ENCODE results near the gene ARPC2.

The ARPC2 gene

DNA sequence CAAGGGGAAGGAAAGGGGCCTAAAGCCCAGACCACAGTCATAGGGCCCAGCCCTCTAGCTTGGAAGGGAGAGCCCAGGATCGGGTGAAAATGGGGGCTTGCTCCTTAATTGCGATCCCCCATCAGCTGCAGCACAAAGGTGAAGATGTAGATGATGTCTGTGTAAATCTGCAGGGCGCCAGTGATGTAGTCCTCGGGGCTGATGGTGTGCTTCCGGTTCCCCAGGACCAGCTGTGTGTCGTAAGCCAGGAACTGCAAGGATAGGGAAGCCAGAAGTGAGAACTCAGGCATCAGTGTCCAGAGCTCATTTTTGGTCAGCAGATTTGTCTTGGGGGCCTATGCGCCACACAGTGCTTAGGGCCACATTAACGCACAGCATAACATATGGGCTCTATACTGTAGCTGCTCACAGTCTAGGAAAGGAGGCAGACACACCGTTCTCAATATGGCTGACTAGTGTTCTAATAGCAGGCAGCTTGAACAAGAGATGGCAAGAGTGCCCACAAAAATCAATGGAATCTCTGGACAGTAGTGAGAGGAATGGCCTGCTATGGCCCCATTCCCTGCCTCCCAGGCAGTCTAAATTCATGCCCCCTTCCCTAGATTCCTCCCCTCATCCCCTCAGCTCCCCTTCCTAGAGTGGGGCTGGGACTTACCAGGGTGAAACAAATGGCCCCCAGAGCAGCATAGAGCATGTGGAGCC, 58.5 kb downstream of the ARPC2 start:
- H3K27me3 ChIP-seq, result no peaks in the 10 kb centered on the region
- peaks cover 0 to 60% (median 33%) of the 10 kb centered on the region in 4 donors for H3K4me1 ChIP-seq
- DNase-seq, result no peak
- H3K4me3 ChIP-seq, result no peak overlapping the region
- H3K27ac ChIP-seq, result peak overlapping the region; percentile 78 to 99
- peaks cover 69 to 71% (median 70%) of the 10 kb centered on the region in 3 donors for H3K36me3 ChIP-seq
- intact Hi-C loops (cut with DNase I; ENCODE audit: low total_unique reads), result no loop called here
- H3K9me3 ChIP-seq, result no peaks in the 10 kb centered on the region
- TF ChIP-seq, protein P1, sequence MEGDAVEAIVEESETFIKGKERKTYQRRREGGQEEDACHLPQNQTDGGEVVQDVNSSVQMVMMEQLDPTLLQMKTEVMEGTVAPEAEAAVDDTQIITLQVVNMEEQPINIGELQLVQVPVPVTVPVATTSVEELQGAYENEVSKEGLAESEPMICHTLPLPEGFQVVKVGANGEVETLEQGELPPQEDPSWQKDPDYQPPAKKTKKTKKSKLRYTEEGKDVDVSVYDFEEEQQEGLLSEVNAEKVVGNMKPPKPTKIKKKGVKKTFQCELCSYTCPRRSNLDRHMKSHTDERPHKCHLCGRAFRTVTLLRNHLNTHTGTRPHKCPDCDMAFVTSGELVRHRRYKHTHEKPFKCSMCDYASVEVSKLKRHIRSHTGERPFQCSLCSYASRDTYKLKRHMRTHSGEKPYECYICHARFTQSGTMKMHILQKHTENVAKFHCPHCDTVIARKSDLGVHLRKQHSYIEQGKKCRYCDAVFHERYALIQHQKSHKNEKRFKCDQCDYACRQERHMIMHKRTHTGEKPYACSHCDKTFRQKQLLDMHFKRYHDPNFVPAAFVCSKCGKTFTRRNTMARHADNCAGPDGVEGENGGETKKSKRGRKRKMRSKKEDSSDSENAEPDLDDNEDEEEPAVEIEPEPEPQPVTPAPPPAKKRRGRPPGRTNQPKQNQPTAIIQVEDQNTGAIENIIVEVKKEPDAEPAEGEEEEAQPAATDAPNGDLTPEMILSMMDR (IDR thresholded peaks at IDR 0.05), result no peak

DNA sequence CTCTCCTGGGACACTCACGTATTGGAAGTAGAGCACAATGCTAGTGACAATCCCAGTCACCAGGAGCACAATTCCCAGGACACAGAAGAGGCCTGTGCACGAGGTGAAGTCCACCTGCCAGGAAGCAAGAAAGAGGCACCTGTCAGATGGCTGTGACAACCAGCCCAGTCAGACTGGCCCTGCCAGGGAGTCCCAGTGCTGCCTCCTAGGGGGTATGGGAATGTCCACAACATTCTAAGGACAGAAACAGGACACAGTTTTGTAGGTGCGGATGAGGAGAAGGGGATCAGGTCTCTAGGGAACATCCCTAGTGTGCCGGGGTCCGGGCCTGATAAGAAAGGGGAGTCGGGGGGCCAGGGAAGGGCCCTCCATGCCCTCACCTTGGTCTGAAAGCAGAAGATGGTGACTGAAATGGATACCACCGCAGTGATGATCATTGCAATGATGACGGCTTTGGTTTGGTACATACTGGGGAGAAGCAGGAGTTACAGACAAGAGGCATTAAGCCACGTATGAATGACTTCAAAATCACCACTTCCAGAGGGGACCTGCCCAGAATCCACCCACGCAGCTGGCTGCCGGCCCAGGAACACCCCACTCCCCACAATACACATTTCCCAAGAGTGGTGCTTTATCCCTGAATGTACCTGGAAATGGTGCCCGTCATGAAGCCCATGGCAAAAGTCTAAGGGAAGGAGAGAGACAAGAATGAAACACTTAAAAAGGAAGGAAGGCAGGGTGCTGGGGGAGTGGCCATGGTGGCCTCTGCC, 60.2 kb downstream of the ARPC2 start:
- no peak for DNase-seq
- Histone ChIP-seq H3K4me1 (peaks cover 0 to 61% (median 30%) of the 10 kb centered on the region in 4 donors), H3K27me3 (no peaks in the 10 kb centered on the region), H3K4me3 (no peak overlapping the region), H3K36me3 (peaks cover 83 to 86% (median 84%) of the 10 kb centered on the region in 3 donors), H3K9me3 (no peaks in the 10 kb centered on the region), H3K27ac (peak overlapping the region; percentile 51 to 99)
- intact Hi-C loops (cut with DNase I; ENCODE audit: low total_unique reads), result no loop called here
- TF ChIP-seq, protein P1 (IDR thresholded peaks at IDR 0.05), result no peak

DNA sequence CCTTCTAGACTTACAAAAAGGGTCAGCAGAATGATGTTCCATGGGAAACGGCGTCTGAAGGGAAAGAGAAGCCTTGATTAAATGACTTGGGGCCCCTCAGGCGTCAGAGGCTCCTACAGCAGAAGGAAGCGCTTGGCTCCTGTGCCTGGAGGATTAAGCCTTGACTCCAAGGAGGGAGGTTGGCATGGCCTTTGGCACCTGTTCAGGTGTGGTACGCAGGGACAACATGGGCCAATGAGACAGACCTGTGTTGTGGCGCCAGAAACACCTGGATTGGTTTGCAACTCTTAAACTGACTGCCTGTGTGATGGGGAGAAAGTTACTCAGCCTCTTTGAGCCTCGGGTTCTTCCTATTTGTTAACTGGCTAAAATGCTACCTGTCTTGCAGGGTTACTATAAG, 60.9 kb downstream of the ARPC2 start:
- DNase-seq, result no peak
- intact Hi-C loops (cut with DNase I; ENCODE audit: low total_unique reads), result no loop called here
- TF ChIP-seq, protein P1 (IDR thresholded peaks at IDR 0.05), result no peak
- H3K36me3 ChIP-seq, result peaks cover 83 to 86% (median 84%) of the 10 kb centered on the region in 3 donors
- no peaks in the 10 kb centered on the region for H3K9me3 ChIP-seq
- peaks cover 0 to 63% (median 32%) of the 10 kb centered on the region in 4 donors for H3K4me1 ChIP-seq
- H3K27me3 ChIP-seq, result no peaks in the 10 kb centered on the region
- no peak overlapping the region for H3K4me3 ChIP-seq
- peak overlapping the region; percentile 51 to 99 for H3K27ac ChIP-seq

DNA sequence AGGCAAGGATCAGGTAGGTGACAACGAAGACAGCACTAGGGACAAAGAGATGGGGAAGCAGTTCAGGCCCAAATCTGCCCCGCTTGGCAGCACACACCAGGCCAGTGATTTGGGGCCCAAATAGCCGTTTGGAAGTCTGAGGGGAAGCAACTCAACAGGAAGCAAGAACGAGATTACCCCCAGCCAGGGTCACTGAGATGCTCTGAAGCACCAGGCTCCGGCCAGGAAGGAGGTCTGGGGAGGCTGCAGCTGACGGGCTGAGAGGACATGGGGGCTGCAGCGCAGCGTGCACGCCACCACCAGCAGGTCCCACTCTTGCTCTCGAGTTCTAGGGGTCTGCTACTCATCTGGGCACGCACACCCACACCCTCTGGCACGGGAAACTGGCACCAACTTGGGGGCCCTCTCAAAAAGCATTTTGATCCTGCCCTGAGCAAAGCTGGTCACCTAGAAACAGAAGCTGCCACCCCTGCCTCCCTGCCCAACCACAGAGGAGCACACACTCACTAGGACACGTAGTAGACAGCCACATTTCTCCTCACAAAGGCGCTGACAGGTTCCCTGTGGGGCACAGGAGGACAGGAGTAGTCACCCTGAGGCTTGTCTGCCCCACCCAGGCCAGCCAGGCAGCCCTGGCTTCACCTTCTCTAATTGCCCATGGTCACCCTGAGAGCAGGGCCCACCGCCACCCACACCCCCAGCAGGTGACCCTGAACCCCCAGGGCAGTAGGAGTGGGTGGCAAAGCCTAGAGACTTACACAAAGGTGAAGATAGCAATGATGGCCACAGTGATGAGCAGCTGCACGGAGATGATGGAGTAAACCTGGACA, 61.8 kb downstream of the ARPC2 start:
- intact Hi-C loops (cut with DNase I; ENCODE audit: low total_unique reads), result no loop called here
- no peak for DNase-seq
- no peaks in the 10 kb centered on the region for H3K9me3 ChIP-seq
- H3K4me3 ChIP-seq, result no peak overlapping the region
- H3K27ac ChIP-seq, result peak overlapping the region; percentile 51 to 99
- H3K4me1 ChIP-seq, result peaks cover 0 to 63% (median 33%) of the 10 kb centered on the region in 4 donors
- H3K36me3 ChIP-seq, result peaks cover 80 to 82% (median 81%) of the 10 kb centered on the region in 3 donors
- TF ChIP-seq, protein P1 (IDR thresholded peaks at IDR 0.05), result no peak
- H3K27me3 ChIP-seq, result no peaks in the 10 kb centered on the region

DNA sequence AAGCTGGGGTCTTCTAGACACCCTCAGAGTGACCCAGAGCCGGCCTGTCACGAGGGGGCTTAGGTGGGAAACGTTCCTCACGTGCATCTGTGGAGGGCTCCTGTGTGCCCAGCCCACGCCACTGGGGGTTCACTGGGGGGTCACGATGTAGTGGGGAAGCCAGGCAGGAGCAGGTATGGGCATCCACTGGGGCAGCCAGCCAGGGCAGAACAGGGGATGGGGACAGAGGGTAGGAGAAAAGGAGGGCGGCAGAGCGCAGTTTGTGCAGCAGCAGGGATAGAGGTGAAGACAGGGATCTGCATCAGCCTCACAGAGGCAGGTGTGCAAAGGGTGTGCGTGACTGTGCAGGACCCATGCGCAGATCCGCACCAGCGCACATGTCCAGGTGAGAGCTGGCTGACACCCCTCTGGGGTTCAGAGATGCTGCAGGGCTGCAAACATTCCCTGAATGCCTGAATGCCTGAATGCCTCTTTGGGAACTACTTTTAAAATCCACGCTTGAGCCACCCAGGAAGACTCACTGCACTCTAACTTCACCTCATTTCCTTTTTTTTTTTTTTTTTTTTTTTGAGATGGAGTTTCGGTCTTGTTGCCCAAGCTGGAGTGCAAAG, 63.4 kb downstream of the ARPC2 start:
- Histone ChIP-seq H3K27ac (peak overlapping the region; percentile 51 to 99), H3K4me1 (peaks cover 9 to 77% (median 45%) of the 10 kb centered on the region in 4 donors), H3K4me3 (no peak overlapping the region), H3K9me3 (no peaks in the 10 kb centered on the region), H3K27me3 (no peaks in the 10 kb centered on the region), H3K36me3 (peaks cover 64 to 66% (median 65%) of the 10 kb centered on the region in 3 donors)
- intact Hi-C loops (cut with DNase I; ENCODE audit: low total_unique reads), result no loop called here
- DNase-seq, result no peak
- TF ChIP-seq, protein P1 (IDR thresholded peaks at IDR 0.05), result no peak

Data from tibial artery (tissue), 4 donors.